Suprapubic skin (tissue), 4 donors: Measurements from ENCODE around the gene RNPEP. TPM values are rescaled to one million over a fixed set of nuclear protein-coding genes. Genes with fewer than 3 reads are reported as not detected.

Experiments
- DNase-seq, 2 donors: peaks; one replicate each; pipeline ENCODE4 v3.0.0-alpha.2; 2019; ENCODE audit warnings: low spot score in 2 of 2
- H3K27ac ChIP-seq: fragments of 200-600 bp; sonication (generic); one replicate; pipeline ENCODE4 v1.5.1; 2019
- H3K27me3 ChIP-seq: fragments of 200-600 bp; sonication (generic); one replicate; pipeline ENCODE4 v1.5.1; 2019
- H3K36me3 ChIP-seq: fragments of 200-600 bp; sonication (generic); one replicate; pipeline ENCODE4 v1.5.1; 2019
- H3K4me1 ChIP-seq: fragments of 200-600 bp; sonication (generic); one replicate; pipeline ENCODE4 v1.5.1; 2019
- H3K4me3 ChIP-seq: fragments of 200-600 bp; sonication (generic); one replicate; pipeline ENCODE4 v1.5.1; 2019; ENCODE audit warnings: mild to moderate bottlenecking
- H3K9me3 ChIP-seq: fragments of 200-600 bp; sonication (generic); one replicate; pipeline ENCODE4 v1.5.1; 2019
- EP300 ChIP-seq: sonication (generic); formaldehyde crosslinking; IDR thresholded peaks from one replicate; pipeline ENCODE4 v1.6.1; 2017; ENCODE audit warnings: antibody characterized with exemption
- POLR2A ChIP-seq, 2 donors: fragments of 450-650 bp; IDR thresholded peaks; one replicate each; pipeline ENCODE4 v1.6.1; 2017; ENCODE audit warnings: antibody characterized with exemption in 2 of 2, mild to moderate bottlenecking in 2 of 2, moderate library complexity in 2 of 2
- POLR2AphosphoS5 ChIP-seq, 3 donors: sonication (generic); formaldehyde crosslinking; IDR thresholded peaks; one replicate each; pipeline ENCODE4 v1.6.1; 2017; ENCODE audit warnings: antibody characterized with exemption in 3 of 3
- WGBS: methylation state at CpG from one replicate; pipeline ENCODE4 v1.1.5; 2018; 5-methylcytosine and 5-hydroxymethylcytosine counted together
- total RNA-seq, 4 donors: library from RNA; depleted of rRNA; stranded (reverse); fragments of >200 nt; gene quantifications; one replicate each; pipeline ENCODE4 v1.1.0, GENCODE V29; 2016
- TF ChIP-seq, protein P1 (sequence below), 2 donors: fragments of 200-600 bp in 1 of 2; fragments of 450-650 bp in 1 of 2; sonication (generic) in 1 of 2; IDR thresholded peaks; one replicate each; pipeline ENCODE4 v1.5.1; 2016 to 2019; ENCODE audit warnings: antibody characterized with exemption in 2 of 2, mild to moderate bottlenecking in 1 of 2, moderate library complexity in 1 of 2

RNPEP gene
- total RNA-seq, 4 donors from 2014 or later = 53.3 to 107 (median 74.1) TPM

DNA sequence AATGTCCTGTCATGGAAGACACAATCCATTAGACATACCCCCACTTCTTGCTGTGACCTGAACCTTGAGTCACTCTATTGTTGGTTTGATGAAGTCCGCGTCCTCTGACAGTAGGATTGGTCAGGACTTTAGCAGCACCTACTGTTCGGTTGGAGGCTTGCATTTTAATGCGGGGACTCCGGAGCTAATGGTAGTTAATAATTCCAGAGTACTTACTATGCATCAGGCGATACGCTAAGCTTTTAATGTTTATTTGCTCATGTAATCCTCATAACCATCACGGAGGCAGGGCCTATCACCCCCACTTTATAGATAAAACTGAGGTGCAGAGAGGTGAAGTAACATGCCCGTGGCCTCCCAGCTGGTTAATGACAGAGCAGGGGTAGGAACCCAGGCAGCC lies 20.1 kb downstream of the RNPEP start:
- H3K4me1 ChIP-seq = peaks cover 9% of the 10 kb centered on the region
- H3K9me3 ChIP-seq = no peaks in the 10 kb centered on the region
- no peaks in the 10 kb centered on the region for H3K27me3 ChIP-seq
- DNase-seq = no peak
- peaks cover 80% of the 10 kb centered on the region for H3K36me3 ChIP-seq
- 86% methylated on average over 9 of the region's 9 CpGs for WGBS
- H3K4me3 ChIP-seq = no peak overlapping the region
- no peak for TF ChIP-seq POLR2A (IDR thresholded peaks at IDR 0.05)
- no peak for TF ChIP-seq POLR2AphosphoS5 (IDR thresholded peaks at IDR 0.05)
- TF ChIP-seq EP300 = no peak
- TF ChIP-seq, protein P1, sequence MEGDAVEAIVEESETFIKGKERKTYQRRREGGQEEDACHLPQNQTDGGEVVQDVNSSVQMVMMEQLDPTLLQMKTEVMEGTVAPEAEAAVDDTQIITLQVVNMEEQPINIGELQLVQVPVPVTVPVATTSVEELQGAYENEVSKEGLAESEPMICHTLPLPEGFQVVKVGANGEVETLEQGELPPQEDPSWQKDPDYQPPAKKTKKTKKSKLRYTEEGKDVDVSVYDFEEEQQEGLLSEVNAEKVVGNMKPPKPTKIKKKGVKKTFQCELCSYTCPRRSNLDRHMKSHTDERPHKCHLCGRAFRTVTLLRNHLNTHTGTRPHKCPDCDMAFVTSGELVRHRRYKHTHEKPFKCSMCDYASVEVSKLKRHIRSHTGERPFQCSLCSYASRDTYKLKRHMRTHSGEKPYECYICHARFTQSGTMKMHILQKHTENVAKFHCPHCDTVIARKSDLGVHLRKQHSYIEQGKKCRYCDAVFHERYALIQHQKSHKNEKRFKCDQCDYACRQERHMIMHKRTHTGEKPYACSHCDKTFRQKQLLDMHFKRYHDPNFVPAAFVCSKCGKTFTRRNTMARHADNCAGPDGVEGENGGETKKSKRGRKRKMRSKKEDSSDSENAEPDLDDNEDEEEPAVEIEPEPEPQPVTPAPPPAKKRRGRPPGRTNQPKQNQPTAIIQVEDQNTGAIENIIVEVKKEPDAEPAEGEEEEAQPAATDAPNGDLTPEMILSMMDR (IDR thresholded peaks at IDR 0.05) = no peak
- H3K27ac ChIP-seq = no peak overlapping the region

DNA sequence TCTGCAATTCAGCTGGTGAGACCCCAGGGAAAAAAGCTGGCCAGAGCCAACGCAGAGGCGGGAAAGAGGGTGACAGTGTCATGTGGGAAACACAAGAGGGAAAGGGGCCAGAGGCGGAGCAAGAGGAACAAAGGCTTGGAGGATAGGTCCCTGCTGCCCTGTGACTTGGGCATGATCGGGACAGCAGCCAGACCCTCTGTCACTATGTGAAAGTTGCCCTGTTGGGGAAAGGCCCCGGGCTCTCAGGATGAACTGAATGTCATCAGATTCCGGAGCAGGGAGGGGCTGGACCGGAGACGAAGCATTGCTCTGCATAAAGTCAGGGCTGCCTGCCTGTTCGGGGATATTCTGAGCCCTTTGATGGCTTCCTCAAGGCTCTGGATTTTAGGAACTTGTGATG lies 22.3 kb downstream of the RNPEP start:
- Histone ChIP-seq H3K36me3 (peaks cover 69% of the 10 kb centered on the region), H3K4me3 (no peak overlapping the region), H3K4me1 (peaks cover 30% of the 10 kb centered on the region), H3K27me3 (no peaks in the 10 kb centered on the region), H3K9me3 (no peaks in the 10 kb centered on the region), H3K27ac (no peak overlapping the region)
- WGBS = 70% methylated on average over 9 of the region's 9 CpGs
- TF ChIP-seq POLR2AphosphoS5 (IDR thresholded peaks at IDR 0.05) = no peak
- TF ChIP-seq EP300 = no peak
- TF ChIP-seq POLR2A (IDR thresholded peaks at IDR 0.05) = no peak
- DNase-seq = no peak

DNA sequence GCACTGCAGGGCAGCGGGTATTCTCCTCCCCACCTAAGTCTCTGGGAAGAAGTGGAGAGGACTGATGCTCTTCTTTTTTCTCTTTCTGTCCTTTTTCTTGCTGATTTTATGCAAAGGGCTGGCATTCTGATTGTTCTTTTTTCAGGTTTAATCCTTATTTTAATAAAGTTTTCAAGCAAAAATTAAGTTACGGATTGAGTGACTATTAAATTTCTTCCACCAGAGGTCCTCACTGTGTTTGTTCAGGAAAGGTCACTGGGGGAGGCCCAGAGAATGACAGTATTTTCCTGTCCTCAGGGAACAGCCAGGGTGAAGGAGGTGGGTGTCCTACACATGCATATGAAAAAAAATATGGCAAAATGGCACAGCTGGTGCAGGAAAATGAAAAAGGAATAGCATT lies 23.5 kb downstream of the RNPEP start:
- H3K36me3 ChIP-seq = peaks cover 57% of the 10 kb centered on the region
- no peak for TF ChIP-seq POLR2AphosphoS5 (IDR thresholded peaks at IDR 0.05)
- TF ChIP-seq, protein P1 (IDR thresholded peaks at IDR 0.05) = peak in 1 of 2 donors; percentile 12
- 65% methylated on average over 2 of the region's 2 CpGs for WGBS
- peaks cover 39% of the 10 kb centered on the region for H3K4me1 ChIP-seq
- H3K9me3 ChIP-seq = no peaks in the 10 kb centered on the region
- H3K27ac ChIP-seq = no peak overlapping the region
- H3K27me3 ChIP-seq = no peaks in the 10 kb centered on the region
- DNase-seq = no peak
- H3K4me3 ChIP-seq = no peak overlapping the region

DNA sequence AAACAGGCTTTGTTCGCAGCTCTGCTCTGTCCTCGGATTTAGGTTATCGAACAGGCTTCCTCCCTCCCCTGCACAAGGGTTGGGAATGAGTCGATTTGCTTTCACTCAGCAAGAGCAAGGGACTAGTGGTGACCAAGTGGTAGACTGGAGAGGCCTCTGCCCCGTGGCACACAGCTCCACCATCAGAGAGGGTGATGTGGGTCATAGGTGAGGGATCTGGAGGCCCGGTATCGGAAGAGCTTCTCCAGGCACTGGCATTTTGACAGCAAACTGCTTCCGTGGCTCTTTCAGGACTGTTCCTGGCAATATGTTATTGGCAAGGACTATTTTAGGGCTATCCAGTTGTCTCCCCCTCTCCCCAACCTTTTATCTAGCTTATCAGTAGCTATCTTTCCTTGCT lies 24.9 kb downstream of the RNPEP start:
- peaks cover 43% of the 10 kb centered on the region for H3K36me3 ChIP-seq
- no peak for DNase-seq
- no peaks in the 10 kb centered on the region for H3K9me3 ChIP-seq
- no peak overlapping the region for H3K27ac ChIP-seq
- no peak overlapping the region for H3K4me3 ChIP-seq
- no peak for TF ChIP-seq POLR2AphosphoS5 (IDR thresholded peaks at IDR 0.05)
- no peak for TF ChIP-seq POLR2A (IDR thresholded peaks at IDR 0.05)
- TF ChIP-seq, protein P1 (IDR thresholded peaks at IDR 0.05) = no peak
- no peak for TF ChIP-seq EP300
- no peaks in the 10 kb centered on the region for H3K27me3 ChIP-seq
- H3K4me1 ChIP-seq = peaks cover 39% of the 10 kb centered on the region
- 57% methylated on average over 8 of the region's 8 CpGs for WGBS

DNA sequence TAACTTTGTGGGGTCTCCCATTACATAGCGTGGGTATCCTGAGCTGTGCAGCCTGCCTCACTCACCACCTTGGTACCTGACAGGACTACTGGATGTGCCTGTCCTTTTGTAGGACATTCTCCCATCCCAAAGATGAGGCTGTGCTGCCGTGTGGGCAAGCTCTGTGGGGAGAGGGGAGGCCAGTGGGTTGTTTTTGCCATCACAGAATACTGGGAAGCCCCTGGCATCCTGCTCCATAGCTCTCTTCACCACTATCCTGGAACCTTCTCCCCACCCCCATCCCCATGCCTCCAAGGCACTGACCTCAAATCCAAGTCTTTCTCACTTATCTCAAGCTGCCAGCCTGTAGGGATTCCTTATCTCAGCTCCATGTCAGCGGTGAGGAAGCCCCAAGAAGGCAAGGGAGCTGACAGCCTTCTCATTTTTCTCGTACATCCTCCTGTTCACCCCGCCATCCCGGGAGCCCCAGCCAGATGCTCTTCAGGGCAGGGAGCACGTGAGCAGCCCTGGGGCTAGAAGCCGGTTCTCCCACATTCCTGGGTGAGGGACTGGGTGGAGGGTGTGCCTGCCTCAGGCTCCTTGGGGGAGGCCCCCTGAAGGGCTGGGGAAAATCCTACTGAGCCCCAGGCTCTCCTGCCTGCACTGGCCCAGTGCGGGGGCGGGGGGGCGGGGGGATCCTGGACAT lies 25.5 kb downstream of the RNPEP start:
- Histone ChIP-seq H3K9me3 (no peaks in the 10 kb centered on the region), H3K27me3 (no peaks in the 10 kb centered on the region), H3K4me3 (no peak overlapping the region), H3K27ac (peak overlapping the region; percentile 38), H3K4me1 (peaks cover 39% of the 10 kb centered on the region), H3K36me3 (peaks cover 37% of the 10 kb centered on the region)
- WGBS = 35% methylated on average over 8 of the region's 11 CpGs
- no peak for DNase-seq
- no peak for TF ChIP-seq EP300
- TF ChIP-seq, protein P1 (IDR thresholded peaks at IDR 0.05) = no peak
- TF ChIP-seq POLR2AphosphoS5 (IDR thresholded peaks at IDR 0.05) = no peak
- TF ChIP-seq POLR2A (IDR thresholded peaks at IDR 0.05) = no peak
